ENCODE results near the gene TNRC6B. TPM values are rescaled to one million over a fixed set of nuclear protein-coding genes. Genes with fewer than 3 reads are reported as not detected.
"Not testable (repeated sequence)": the region's sequence is repeated elsewhere in the genome, so short reads cannot be mapped to it uniquely, and the experiment has no call there.

Gene TNRC6B
- total RNA-seq, 2 experiments from 2014 or later, result 40.0 to 72.5 TPM

GRCh38 chr22:40367342-40367741 is 189.6 kb downstream of the TNRC6B start:
- Mint-ChIP-seq H3K4me3 (no peak overlapping the region), H3K36me3 (peaks cover 29% of the 10 kb centered on the region), H3K27me3 (no peaks in the 10 kb centered on the region), H3K4me1 (peaks cover 10% of the 10 kb centered on the region), H3K9me3 (ENCODE audit: low read depth) (no peaks in the 10 kb centered on the region), H3K27ac (no peak overlapping the region)
- DNase-seq (no peak), ATAC-seq (no peak)
- CTCF ChIA-PET, result interaction anchor here (2.1 kb wide), 1 partner anchor 19 kb away, joined by 7 read pairs; no protein-coding TSS in a partner anchor

DNA sequence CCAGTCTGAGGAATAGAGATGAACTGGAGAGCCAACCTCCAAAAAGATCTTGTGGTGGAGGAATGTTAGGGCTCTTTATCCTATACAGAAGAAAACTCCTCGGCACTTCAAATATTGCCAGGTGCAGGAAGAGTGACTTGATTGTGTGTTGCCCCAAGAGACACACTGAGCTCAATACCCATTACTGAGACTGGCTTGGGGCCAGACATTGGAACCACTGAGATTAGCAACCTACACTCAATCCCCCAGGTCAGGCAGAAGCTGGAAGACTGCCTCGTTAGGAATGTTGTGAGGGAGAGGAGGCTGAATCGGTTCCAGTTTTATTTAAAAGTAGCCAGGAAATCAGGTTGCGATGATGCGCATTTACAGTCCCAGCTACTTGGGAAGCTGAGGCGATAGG is 190.3 kb downstream of the TNRC6B start:
- Mint-ChIP-seq H3K27me3 (no peaks in the 10 kb centered on the region), H3K27ac (no peak overlapping the region), H3K4me3 (no peak overlapping the region), H3K36me3 (peaks cover 24% of the 10 kb centered on the region), H3K9me3 (ENCODE audit: low read depth) (no peaks in the 10 kb centered on the region), H3K4me1 (peaks cover 15% of the 10 kb centered on the region)
- CTCF ChIA-PET, result interaction anchor here (1.0 kb wide), 1 partner anchor 19 kb away, joined by 4 read pairs; no protein-coding TSS in a partner anchor
- ATAC-seq, result no peak
- DNase-seq, result no peak

- Mint-ChIP-seq H3K27ac (peak overlapping the region; percentile 8), H3K36me3 (peaks cover 26% of the 10 kb centered on the region), H3K4me1 (peaks cover 19% of the 10 kb centered on the region), H3K9me3 (ENCODE audit: low read depth) (no peaks in the 10 kb centered on the region), H3K27me3 (no peaks in the 10 kb centered on the region), H3K4me3 (no peak overlapping the region)
- ATAC-seq (no peak), DNase-seq (no peak)
- CTCF ChIA-PET, result interaction anchor here (1.0 to 2.0 kb wide), 3 partner anchors 14 to 21 kb away, joined by 4 to 7 read pairs (median 5); no protein-coding TSS in a partner anchor
Measured at GRCh38 chr22:40368836-40369235, 191.1 kb downstream of the TNRC6B start.

DNA sequence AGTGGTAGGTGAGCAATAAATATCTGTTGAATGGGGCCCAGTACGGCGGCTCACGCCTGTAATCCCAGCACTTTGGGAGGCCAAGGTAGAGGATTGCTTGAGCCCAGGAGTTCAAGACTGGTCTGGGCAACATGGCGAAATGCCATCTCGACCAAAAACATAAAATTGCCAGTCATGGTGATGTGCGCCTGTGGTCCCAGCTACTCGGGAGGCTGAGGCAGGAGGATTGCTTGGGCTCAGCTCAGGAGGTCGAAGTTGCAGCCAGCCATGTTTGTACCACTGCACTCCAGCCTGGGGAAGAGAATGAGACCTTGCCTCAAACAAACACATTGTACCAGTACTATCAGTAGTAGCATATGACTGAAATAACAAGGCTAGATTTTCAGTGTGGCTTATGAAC is 196.8 kb downstream of the TNRC6B start:
- no peaks in the 10 kb centered on the region for H3K27me3 Mint-ChIP-seq
- CTCF ChIA-PET, result interaction anchor here (0.7 kb wide), 1 partner anchor 22 kb away, joined by 4 read pairs; no protein-coding TSS in a partner anchor
- H3K9me3 Mint-ChIP-seq (ENCODE audit: low read depth), result no peaks in the 10 kb centered on the region
- peaks cover 11% of the 10 kb centered on the region for H3K36me3 Mint-ChIP-seq
- no peak for DNase-seq
- H3K27ac Mint-ChIP-seq, result no peak overlapping the region
- H3K4me1 Mint-ChIP-seq, result peaks cover 17% of the 10 kb centered on the region
- ATAC-seq, result no peak
- H3K4me3 Mint-ChIP-seq, result no peak overlapping the region

DNA sequence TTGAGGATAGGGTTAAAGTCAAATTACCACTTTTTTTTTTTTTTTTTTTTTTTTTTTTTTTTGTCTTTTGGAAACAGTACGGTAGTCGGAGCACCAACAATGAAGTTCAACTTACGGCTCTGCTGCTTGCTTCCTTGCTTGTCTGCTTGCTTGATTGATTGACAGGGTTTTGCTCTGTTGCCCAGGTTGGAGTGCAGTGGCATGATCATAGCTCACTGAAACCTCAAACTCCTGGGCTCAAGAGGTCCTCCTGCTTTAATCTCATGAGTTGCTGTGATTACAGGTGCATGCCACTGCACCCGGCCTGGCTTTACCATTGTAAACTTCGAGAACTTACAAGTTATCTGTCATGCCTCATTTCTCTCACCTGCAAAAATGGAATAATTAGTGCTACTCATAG is 198.4 kb downstream of the TNRC6B start:
- H3K27me3 Mint-ChIP-seq, result no peaks in the 10 kb centered on the region
- H3K4me3 Mint-ChIP-seq, result no peak overlapping the region
- DNase-seq (no peak), ATAC-seq (no peak)
- H3K27ac Mint-ChIP-seq, result no peak overlapping the region
- H3K9me3 Mint-ChIP-seq (ENCODE audit: low read depth), result no peaks in the 10 kb centered on the region
- peaks cover 11% of the 10 kb centered on the region for H3K36me3 Mint-ChIP-seq
- CTCF ChIA-PET, result interaction anchor here (0.7 to 1.5 kb wide), 2 partner anchors 29 to 181 kb away, joined by 3 read pairs; no protein-coding TSS in a partner anchor
- peaks cover 13% of the 10 kb centered on the region for H3K4me1 Mint-ChIP-seq

DNA sequence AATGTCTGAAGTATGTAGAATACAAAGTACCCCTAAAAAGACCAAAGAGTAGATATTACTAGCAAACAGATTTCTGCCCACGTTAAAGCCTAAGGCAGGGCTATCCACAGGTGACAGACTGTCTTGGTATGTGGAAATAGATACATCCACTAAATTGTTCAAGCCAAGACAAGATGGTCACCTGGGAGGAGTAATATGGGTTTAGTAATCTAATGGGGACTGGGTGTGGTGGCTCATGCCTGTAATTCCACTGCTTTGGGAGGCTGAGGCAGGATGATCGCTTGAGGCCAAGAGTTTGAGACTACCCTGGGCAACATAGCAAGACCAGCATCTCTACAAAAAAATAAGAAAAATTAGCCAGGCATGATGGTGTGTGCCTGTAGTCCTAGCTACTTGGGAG is 200.2 kb downstream of the TNRC6B start:
- Mint-ChIP-seq H3K36me3 (peaks cover 11% of the 10 kb centered on the region), H3K27me3 (no peaks in the 10 kb centered on the region), H3K4me1 (peaks cover 3% of the 10 kb centered on the region), H3K9me3 (ENCODE audit: low read depth) (no peaks in the 10 kb centered on the region), H3K4me3 (no peak overlapping the region), H3K27ac (no peak overlapping the region)
- ATAC-seq, result no peak
- CTCF ChIA-PET, result interaction anchor here (1.3 kb wide), 1 partner anchor 59 kb away, joined by 4 read pairs; no protein-coding TSS in a partner anchor
- no peak for DNase-seq

GRCh38 chr22:40378448-40378847 is 200.7 kb downstream of the TNRC6B start:
- not testable (repeated sequence) for H3K36me3 Mint-ChIP-seq; H3K4me3 Mint-ChIP-seq; H3K9me3 Mint-ChIP-seq (ENCODE audit: low read depth); H3K27ac Mint-ChIP-seq; H3K27me3 Mint-ChIP-seq; ATAC-seq; DNase-seq; H3K4me1 Mint-ChIP-seq
- CTCF ChIA-PET, result interaction anchor here (1.3 kb wide), 1 partner anchor 58 kb away, joined by 4 read pairs; no protein-coding TSS in a partner anchor

DNA sequence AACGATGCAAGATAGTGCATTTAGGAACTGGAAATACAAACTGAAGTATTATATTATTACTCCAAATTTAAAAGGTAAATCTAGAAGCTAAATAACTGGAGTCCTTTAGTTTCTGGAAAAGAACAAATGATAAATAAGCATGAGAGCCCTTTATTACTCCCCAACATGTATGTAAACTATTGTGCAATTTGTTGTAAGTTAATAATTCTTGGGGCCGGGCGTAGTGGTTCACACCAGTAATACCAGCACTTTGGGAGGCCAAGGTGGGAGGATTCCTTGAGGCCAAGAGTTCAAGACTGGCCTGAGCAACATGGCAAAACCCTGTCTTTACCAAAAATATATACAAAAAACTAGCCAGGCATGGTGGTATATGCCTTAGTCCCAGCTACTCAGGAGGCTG is 203.7 kb downstream of the TNRC6B start:
- Mint-ChIP-seq H3K4me1 (peaks cover 20% of the 10 kb centered on the region), H3K27ac (no peak overlapping the region)
- no peak for DNase-seq

DNA sequence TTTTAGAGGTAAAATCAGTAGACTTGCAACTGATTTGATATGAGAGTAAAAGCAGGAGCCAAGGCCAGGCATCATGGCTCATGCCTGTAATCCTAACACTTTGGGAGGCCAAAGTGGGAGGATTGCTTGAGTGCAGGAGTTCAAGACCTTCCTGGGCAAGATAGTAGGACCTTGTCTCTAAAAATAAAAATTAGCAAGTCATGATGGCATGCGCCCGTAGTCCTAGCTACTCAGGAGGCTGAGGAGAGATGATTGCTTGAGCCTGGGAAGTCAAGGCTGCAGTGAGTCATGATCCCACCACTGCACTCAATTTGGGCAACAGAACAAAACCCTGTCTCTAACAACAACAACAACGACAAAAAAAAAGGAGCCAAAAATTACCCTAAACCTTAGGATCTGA is 206.2 kb downstream of the TNRC6B start:
- H3K27ac Mint-ChIP-seq, result no peak overlapping the region
- H3K4me3 Mint-ChIP-seq, result no peak overlapping the region
- H3K36me3 Mint-ChIP-seq, result peaks cover 6% of the 10 kb centered on the region
- no peaks in the 10 kb centered on the region for H3K27me3 Mint-ChIP-seq
- peaks cover 23% of the 10 kb centered on the region for H3K4me1 Mint-ChIP-seq
- DNase-seq (no peak), ATAC-seq (no peak)
- CTCF ChIA-PET, result no interaction called here
- H3K9me3 Mint-ChIP-seq (ENCODE audit: low read depth), result no peaks in the 10 kb centered on the region

More for the DNA sequence above, 203.7 kb downstream of the TNRC6B start:
- Mint-ChIP-seq H3K36me3 (peaks cover 5% of the 10 kb centered on the region), H3K27me3 (no peaks in the 10 kb centered on the region), H3K9me3 (ENCODE audit: low read depth) (no peaks in the 10 kb centered on the region), H3K4me3 (no peak overlapping the region)
- CTCF ChIA-PET, result interaction anchor here (1.3 to 1.5 kb wide), 2 partner anchors 11 to 541 kb away, joined by 3 to 4 read pairs; no protein-coding TSS in a partner anchor
- ATAC-seq, result no peak

DNA sequence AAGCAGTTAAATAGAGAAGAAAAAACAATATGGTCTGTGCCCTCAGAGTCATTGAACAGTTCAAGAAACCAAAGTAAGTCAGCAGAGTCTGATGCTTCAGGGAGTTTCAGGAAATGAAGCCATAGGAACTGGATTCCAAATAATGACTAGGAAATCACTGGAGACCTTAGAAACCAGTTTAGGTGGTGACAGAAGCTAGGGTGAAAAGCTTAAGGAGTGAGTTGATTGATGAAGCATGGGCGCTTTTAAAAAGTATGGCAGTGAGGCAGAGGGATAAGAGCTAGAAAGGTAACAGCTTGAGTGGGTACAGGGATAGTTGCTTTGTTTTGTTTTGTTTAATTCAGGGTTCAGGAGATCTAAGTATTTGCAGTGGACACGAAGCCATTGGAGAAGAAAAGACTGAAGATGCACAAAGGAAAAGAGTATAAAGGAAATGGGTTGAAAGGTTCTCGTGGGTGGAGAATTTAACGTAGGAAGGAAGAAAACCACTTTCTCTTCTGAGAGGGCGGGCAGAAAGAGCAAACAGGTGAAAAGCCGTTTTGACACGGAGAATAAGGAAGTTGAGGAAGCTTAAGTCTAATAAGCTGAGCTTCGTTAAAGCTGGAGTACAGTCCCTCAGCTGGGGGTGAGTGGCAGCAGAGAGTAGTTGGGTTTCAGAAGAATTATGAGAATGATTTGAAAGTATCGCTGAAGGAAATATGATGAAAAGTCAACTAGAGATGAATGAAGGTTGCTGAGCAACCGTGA is 207.5 kb downstream of the TNRC6B start:
- peak; percentile 50 for DNase-seq
- Mint-ChIP-seq H3K36me3 (peaks cover 7% of the 10 kb centered on the region), H3K27me3 (no peaks in the 10 kb centered on the region), H3K4me1 (peaks cover 25% of the 10 kb centered on the region), H3K27ac (peak overlapping the region; percentile 88), H3K4me3 (peak overlapping the region; percentile 74), H3K9me3 (ENCODE audit: low read depth) (no peaks in the 10 kb centered on the region)
- ATAC-seq, result peak; percentile 66
- CTCF ChIA-PET, result interaction anchor here (0.9 to 2.6 kb wide), 4 partner anchors 12 to 52 kb away, joined by 3 to 16 read pairs (median 4); no protein-coding TSS in a partner anchor

Other genes with a start within 250 kb of the TNRC6B start
- 10 to 100 TPM in 1 of 2 experiments, 1 to 10 TPM in 1; 5.1 to 11.0 TPM for gene TMA7B, start 217.5 kb upstream of the TNRC6B start, total RNA-seq
- not detected for gene FAM83F, start 183.0 kb upstream of the TNRC6B start, total RNA-seq
- 100 to 1,000 TPM in 1 of 2 experiments, 10 to 100 TPM in 1; 98.3 to 109 TPM for gene ADSL, start 168.6 kb downstream of the TNRC6B start, total RNA-seq
- 10 to 100 TPM; 57.6 to 86.3 TPM for gene SGSM3, start 192.7 kb downstream of the TNRC6B start, total RNA-seq

All from activated CD8-positive, alpha-beta memory T cell treated with anti-CD3 and anti-CD28 coated beads, Interleukin-2, amount 10 ng/mL, durations not matched to agents 7 days and 5 days (primary cell).